VCaP (cell line): Measurements from ENCODE around the gene ZNF862.

Experiments used
- H3K27ac ChIP-seq: fragments of 450-650 bp; 2 replicates; pipeline ENCODE4 v1.5.1; 2017
- TF ChIP-seq, protein P1 (sequence below): fragments of 450-650 bp; conservative IDR thresholded peaks from 2 replicates; pipeline ENCODE4 v1.5.1; 2017; ENCODE audit warnings: mild to moderate bottlenecking, moderate library complexity

ZNF862 gene

DNA sequence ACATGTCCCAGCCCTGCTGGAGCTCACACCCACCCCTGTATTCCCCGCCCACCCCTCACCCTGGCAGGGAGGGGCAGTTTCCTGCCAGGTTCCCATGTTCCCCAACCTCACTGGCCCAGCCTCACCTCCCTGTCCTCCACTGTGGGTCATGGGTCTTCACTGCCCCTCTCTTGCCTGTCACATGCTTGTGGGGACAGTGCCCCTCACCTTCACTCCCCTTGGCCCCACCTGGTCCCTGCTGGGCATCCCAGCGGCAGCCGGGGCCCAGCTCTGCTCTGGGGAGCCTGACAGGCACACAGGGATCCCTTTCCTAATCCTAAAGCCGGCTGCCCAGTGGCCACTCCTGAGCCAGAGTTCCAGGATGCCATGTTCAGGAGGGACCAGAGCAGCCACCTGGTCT is 21.4 kb upstream of the ZNF862 start:
- TF ChIP-seq, protein P1, sequence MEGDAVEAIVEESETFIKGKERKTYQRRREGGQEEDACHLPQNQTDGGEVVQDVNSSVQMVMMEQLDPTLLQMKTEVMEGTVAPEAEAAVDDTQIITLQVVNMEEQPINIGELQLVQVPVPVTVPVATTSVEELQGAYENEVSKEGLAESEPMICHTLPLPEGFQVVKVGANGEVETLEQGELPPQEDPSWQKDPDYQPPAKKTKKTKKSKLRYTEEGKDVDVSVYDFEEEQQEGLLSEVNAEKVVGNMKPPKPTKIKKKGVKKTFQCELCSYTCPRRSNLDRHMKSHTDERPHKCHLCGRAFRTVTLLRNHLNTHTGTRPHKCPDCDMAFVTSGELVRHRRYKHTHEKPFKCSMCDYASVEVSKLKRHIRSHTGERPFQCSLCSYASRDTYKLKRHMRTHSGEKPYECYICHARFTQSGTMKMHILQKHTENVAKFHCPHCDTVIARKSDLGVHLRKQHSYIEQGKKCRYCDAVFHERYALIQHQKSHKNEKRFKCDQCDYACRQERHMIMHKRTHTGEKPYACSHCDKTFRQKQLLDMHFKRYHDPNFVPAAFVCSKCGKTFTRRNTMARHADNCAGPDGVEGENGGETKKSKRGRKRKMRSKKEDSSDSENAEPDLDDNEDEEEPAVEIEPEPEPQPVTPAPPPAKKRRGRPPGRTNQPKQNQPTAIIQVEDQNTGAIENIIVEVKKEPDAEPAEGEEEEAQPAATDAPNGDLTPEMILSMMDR = no peak
- no peak overlapping the region for H3K27ac ChIP-seq

DNA sequence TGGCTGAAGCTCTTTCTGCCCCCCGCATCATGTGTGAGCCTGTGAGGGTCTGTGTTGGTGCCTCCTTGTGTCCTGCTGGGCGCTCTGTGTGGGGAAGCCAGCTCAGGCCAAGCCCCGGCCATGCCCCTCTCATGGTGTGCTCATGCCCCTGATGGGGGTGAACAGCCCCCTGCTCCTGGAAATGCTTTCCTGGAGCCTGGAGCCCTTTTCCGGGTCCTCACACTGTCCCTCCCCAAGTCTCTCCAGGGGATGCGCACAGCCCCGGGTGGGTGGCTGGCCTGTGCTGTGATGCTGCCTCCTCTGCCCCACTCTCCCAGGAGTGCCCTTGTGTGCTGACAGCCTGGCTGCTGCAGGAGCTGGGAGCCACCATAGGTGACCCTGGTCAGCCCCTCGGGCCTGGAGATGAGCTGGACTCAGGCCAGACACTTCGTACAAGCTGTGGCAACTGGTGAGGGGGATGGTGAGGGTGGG is 20.8 kb upstream of the ZNF862 start:
- H3K27ac ChIP-seq = no peak overlapping the region
- TF ChIP-seq, protein P1 = no peak

DNA sequence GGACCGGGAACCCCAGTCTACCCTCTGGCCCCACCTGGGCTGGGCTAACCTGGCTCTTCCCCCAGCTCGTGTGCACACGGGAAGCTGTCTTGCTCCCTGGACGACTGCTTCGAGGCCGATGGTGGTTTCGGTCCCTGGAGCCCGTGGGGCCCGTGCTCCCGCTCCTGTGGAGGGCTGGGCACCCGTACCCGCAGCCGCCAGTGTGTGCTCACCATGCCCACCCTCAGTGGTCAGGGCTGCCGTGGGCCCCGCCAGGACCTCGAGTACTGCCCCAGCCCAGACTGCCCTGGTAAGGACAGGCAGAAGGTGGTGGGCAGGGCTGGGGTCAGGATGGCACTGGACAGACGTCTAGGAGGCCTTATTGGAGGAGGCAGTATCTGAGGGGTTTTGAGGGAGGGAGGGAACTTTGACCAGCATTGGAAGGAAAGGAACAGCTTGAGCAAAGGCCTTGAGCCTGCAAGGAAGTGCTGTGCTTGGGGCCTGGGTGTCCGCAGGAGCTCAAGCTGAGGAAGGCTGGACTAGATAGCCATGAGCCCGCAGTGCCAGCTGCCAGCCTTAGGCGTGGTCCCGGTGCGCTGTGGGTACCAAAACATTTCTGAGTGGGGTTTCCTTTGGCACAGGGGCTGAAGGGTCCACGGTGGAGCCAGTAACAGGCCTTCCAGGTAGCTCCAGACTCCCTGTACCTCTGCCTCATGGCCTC is 20.2 kb upstream of the ZNF862 start:
- TF ChIP-seq, protein P1 = no peak
- no peak overlapping the region for H3K27ac ChIP-seq

DNA sequence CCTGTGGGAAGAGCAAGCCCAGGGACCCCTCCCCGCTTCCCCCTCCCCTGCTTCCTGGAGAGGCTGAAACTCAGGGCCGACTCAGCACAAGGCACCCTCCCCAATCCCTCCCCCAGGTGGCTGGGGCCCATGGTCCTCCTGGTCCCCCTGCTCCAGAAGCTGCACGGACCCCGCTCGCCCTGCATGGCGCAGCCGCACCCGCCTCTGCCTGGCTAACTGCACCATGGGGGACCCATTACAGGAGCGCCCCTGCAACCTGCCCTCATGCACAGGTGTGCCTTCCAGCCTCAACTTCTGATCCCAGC is 19.7 kb upstream of the ZNF862 start:
- TF ChIP-seq, protein P1 = no peak
- H3K27ac ChIP-seq = no peak overlapping the region

GRCh38 chr7:149819141-149819960 is 18.8 kb upstream of the ZNF862 start:
- H3K27ac ChIP-seq = no peak overlapping the region
- TF ChIP-seq, protein P1 = no peak

DNA sequence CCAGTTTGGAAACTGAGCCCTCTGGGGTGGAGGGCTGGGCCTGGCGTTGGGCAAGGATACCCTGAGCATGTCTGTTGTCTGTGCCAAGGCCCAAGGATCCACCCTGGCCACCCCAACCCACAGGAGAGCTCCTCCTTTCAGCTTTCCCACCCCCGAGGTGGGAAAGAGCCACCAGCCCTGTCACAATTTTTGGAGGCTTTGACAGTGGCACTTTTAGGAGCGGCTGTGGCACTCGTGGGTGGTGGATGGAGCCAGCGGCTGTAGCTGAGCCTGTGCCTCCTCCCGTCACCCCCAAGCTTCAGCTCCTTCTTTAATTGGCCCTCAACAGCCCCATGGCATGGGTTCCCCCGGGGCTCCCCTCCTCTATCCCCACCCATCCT is 18.2 kb upstream of the ZNF862 start:
- no peak overlapping the region for H3K27ac ChIP-seq
- TF ChIP-seq, protein P1 = no peak

- no peak overlapping the region for H3K27ac ChIP-seq
- TF ChIP-seq, protein P1 = no peak
Measured at GRCh38 chr7:149820622-149821190, 17.5 kb upstream of the ZNF862 start.
